ENCODE measurements around the gene ATOX1.

ATOX1 gene

DNA sequence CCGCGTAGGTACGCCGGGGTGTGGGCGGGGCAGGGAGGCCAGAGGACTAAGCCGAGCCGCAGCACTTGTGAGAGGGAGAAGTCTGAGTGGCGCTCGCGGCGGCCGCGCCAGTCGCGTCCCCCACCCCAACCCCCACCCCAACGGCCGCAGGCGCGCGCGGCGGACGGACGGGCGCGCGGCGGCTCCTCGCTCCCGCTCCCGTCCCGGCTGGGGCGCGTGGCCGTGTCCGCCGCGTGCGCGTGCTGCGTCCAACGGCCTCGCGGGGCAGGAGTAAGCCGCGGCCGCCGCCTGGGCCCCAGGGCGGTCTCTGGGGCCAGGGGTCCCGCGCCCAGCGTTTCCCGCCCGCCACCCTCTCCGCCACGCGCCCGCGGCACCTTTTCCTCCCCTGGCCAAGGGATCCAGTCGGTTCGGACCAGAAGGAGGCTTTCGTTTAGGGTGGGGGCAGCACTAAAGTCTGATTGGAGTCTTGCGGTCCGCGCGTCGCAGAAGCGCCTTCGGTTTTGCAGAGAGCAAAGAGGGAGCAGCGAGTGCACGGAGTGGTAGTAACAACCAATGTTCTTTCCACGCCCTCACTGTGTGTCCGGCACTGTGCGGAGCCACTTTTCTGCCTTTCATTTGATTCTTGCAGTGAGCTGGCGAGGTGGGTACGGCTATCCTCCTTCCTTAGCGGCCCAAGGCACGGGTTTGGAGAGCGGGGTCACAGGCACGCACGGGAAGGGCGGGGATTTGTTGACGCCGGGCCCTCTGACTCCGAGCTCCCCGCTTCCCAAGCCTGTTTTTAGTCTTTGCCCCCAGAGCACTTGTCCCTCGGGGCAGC lies 13.8 kb upstream of the ATOX1 start:
- Histone ChIP-seq H3K4me2 (ENCODE audit: low read length) (peak overlapping the region; percentile 81), H4K20me1 (ENCODE audit: control insufficient read depth, insufficient read depth, low read depth, low read length) (peaks cover 47% of the 10 kb centered on the region), H3K4me1 (ENCODE audit: control insufficient read depth, low read length) (peaks cover 46% of the 10 kb centered on the region), H3K9me2 (replicated peaks; ENCODE audit: control insufficient read depth, low read length) (no peaks in the 10 kb centered on the region), H3K79me2 (ENCODE audit: control insufficient read depth, low read length) (peaks cover 69% of the 10 kb centered on the region), H3K27ac (ENCODE audit: low read depth, low read length) (peak overlapping the region; percentile 74), H3K4me3 (ENCODE audit: low read length) (peak overlapping the region; percentile 92), H3K9me3 (ENCODE audit: control insufficient read depth, insufficient read depth, low read length) (no peaks in the 10 kb centered on the region), H3F3A (ENCODE audit: control insufficient read depth, insufficient read depth) (0 out of 2 replicates have a peak, but pooled peaks cover 3% of the 10 kb centered on the region), H3K36me3 (ENCODE audit: control insufficient read depth, low read length) (peaks cover 50% of the 10 kb centered on the region), H3K27me3 (ENCODE audit: control insufficient read depth, low read length) (no peaks in the 10 kb centered on the region)
- TF ChIP-seq EZH2phosphoT487 (IDR thresholded peaks at IDR 0.05; ENCODE audit: borderline replicate concordance, low read length) = no peak
- TF ChIP-seq CTCF (IDR thresholded peaks at IDR 0.05; ENCODE audit: low read depth, low read length, poor library complexity, severe bottlenecking) = no peak

DNA sequence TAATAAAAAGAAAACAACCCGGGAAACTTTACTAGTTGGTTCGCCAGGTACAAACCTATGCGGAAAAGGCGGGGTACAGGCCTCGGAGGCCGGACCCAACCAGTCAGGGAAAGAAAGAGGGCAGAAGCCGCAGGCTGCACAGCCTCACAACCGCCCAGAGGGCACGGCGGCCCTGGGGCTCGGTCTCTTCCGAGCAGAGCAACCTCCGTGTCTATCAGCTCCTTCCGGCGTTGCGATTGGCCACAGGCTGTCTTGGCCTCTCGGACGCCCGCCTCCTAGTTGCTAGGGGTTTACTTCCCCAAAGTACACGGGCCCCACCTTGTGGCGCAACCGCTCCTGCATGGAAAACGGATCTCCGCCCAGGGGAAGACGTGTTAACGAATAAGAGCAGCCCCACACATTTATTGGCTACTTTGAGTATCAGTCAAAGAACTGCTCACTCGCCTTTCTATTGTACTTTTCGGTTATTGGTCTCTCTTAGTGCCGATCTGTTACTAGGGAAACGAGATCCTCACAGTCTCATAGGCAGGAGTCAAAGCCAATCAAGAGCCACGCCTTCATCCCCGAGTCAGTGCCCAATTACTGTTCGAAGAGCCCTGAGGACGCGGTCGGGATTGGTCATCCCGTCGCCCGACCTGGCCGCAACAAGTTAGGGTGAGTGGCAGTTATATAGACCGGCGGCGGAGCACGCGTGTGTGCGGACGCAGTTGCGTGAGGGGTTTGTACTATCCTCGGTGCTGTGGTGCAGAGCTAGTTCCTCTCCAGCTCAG lies 13.0 kb upstream of the ATOX1 start, which contains the start of gene G3BP1:
G3BP1 (plus strand) TSS at position 696 of the 770 bp plus-strand sequence. CDS start 14,667 bp downstream, outside the sequence.
- peak within 1 kb of the TSS; percentile 92 for H3K4me3 ChIP-seq (ENCODE audit: low read length)
- H3K9me2 ChIP-seq (replicated peaks; ENCODE audit: control insufficient read depth, low read length) = no peaks in the 10 kb centered on the region
- peaks cover 44% of the 10 kb centered on the region for H3K36me3 ChIP-seq (ENCODE audit: control insufficient read depth, low read length)
- H3K9me3 ChIP-seq (ENCODE audit: control insufficient read depth, insufficient read depth, low read length) = no peaks in the 10 kb centered on the region
- H3F3A ChIP-seq (ENCODE audit: control insufficient read depth, insufficient read depth) = 0 out of 2 replicates have a peak, but pooled peaks cover 3% of the 10 kb centered on the region
- peak within 1 kb of the TSS; percentile 81 for H3K27ac ChIP-seq (ENCODE audit: low read depth, low read length)
- peaks cover 42% of the 10 kb centered on the region for H4K20me1 ChIP-seq (ENCODE audit: control insufficient read depth, insufficient read depth, low read depth, low read length)
- TF ChIP-seq EZH2phosphoT487 (IDR thresholded peaks at IDR 0.05; ENCODE audit: borderline replicate concordance, low read length) = no peak
- no peak for TF ChIP-seq CTCF (IDR thresholded peaks at IDR 0.05; ENCODE audit: low read depth, low read length, poor library complexity, severe bottlenecking)
- no peaks in the 10 kb centered on the region for H3K27me3 ChIP-seq (ENCODE audit: control insufficient read depth, low read length)
- H3K4me2 ChIP-seq (ENCODE audit: low read length) = peak within 1 kb of the TSS; percentile 81
- peaks cover 61% of the 10 kb centered on the region for H3K79me2 ChIP-seq (ENCODE audit: control insufficient read depth, low read length)
- H3K4me1 ChIP-seq (ENCODE audit: control insufficient read depth, low read length) = peaks cover 41% of the 10 kb centered on the region

DNA sequence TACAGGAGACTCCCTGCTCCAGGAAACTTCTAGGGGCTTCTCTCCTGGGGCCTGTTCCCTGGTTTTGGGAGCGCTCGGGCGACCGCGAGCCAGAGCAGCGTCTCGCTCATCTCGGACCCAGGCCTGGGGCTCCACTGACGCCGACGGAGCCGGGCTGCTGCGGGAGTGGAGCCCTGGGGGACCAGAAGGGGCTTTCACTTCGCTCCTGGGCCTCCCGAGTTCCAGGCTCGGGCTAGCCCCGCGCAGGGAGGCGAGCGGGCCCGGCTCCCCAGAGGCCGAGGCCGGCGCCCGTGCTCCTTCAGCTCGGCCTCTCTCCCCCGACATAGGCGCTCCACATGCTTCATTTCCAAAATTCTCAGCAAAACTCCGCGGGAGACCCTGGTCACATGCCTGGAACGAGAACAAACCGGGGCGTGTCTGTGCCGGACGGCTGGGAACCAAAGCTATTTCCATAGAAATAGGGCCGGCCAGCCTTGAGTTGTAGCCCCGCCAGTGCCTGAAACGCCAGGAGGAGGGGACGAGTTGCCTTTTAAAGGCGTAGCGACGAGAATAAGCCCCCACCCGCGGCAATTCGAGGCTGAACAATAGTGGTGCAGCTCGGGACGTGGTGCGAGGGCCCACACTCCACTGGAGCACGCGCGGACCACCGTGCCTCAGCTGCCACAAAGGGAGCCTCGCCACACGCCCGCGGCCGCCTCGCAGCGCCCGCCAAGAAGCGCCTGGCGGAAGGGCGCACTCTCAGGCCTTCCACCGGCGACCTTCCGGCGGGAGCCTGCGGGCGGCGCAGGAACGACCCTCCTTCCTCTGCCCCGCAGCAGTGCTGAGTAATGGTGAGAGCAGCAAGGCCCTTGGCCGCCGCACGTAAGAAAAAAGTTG lies 12.2 kb upstream of the ATOX1 start:
- Histone ChIP-seq H3K79me2 (ENCODE audit: control insufficient read depth, low read length) (peaks cover 53% of the 10 kb centered on the region), H3K27me3 (ENCODE audit: control insufficient read depth, low read length) (no peaks in the 10 kb centered on the region), H4K20me1 (ENCODE audit: control insufficient read depth, insufficient read depth, low read depth, low read length) (peaks cover 34% of the 10 kb centered on the region), H3F3A (ENCODE audit: control insufficient read depth, insufficient read depth) (0 out of 2 replicates have a peak, but pooled peaks cover 3% of the 10 kb centered on the region), H3K27ac (ENCODE audit: low read depth, low read length) (peak overlapping the region; percentile 81), H3K36me3 (ENCODE audit: control insufficient read depth, low read length) (peaks cover 35% of the 10 kb centered on the region), H3K4me3 (ENCODE audit: low read length) (peak overlapping the region; percentile 69), H3K4me2 (ENCODE audit: low read length) (peak overlapping the region; percentile 72), H3K9me2 (replicated peaks; ENCODE audit: control insufficient read depth, low read length) (no peaks in the 10 kb centered on the region), H3K9me3 (ENCODE audit: control insufficient read depth, insufficient read depth, low read length) (no peaks in the 10 kb centered on the region), H3K4me1 (ENCODE audit: control insufficient read depth, low read length) (peaks cover 32% of the 10 kb centered on the region)
- TF ChIP-seq EZH2phosphoT487 (IDR thresholded peaks at IDR 0.05; ENCODE audit: borderline replicate concordance, low read length) (no peak), CTCF (IDR thresholded peaks at IDR 0.05; ENCODE audit: low read depth, low read length, poor library complexity, severe bottlenecking) (peak; percentile 42)

All from DOHH2 (cell line).